ENCODE data around the gene HAP1. TPM values are rescaled to one million over a fixed set of nuclear protein-coding genes. Genes with fewer than 3 reads are reported as not detected.

The HAP1 gene
- total RNA-seq, 3 donors from 2014 or later (not counting 1 experiment from before 2014, with no cell fraction given), result not detected

GRCh38 chr17:41689497-41690299, 44.7 kb downstream of the HAP1 start:
- TF ChIP-seq CTCF (IDR thresholded peaks at IDR 0.05), result peak; percentile 82
- Histone ChIP-seq H3K9me3 (ENCODE audit: control insufficient read depth, insufficient read depth, low read length) (no peaks in the 10 kb centered on the region), H3K4me3 (ENCODE audit: low read length) (peak overlapping the region; percentile 66), H3K36me3 (ENCODE audit: control insufficient read depth, insufficient read depth, low read length) (peaks cover 50% of the 10 kb centered on the region), H3K4me1 (ENCODE audit: control insufficient read depth, insufficient read depth, low read length) (peaks cover 21% of the 10 kb centered on the region), H3K27ac (ENCODE audit: low read length) (peak overlapping the region; percentile 90), H3K27me3 (ENCODE audit: control insufficient read depth, insufficient read depth, low read length) (no peaks in the 10 kb centered on the region)
- Mint-ChIP-seq H3K4me3 (peak overlapping the region; percentile 96), H3K9me3 (no peaks in the 10 kb centered on the region), H3K36me3 (peaks cover 34% of the 10 kb centered on the region), H3K27ac (peak overlapping the region; percentile 99 to 100), H3K27me3 (ENCODE audit: low read depth in 2 of 2) (no peaks in the 10 kb centered on the region), H3K4me1 (peaks cover 47 to 50% of the 10 kb centered on the region in 2 donors)
- peak; percentile 29 to 82 for DNase-seq
- intact Hi-C loops (cut with micrococcal nuclease), result no loop called here
- no peak for ATAC-seq
- 3% methylated on average over 27 of the region's 27 CpGs for WGBS (ENCODE audit: insufficient coverage)

GRCh38 chr17:41688641-41689496, 45.6 kb downstream of the HAP1 start, which contains the start of gene EIF1:
TSS of gene EIF1 (plus strand) at chr17:41688885. CDS start at chr17:41689039, 154 bp downstream.
- Histone ChIP-seq H3K36me3 (ENCODE audit: control insufficient read depth, insufficient read depth, low read length) (peaks cover 44% of the 10 kb centered on the region), H3K4me1 (ENCODE audit: control insufficient read depth, insufficient read depth, low read length) (peaks cover 21% of the 10 kb centered on the region), H3K27ac (ENCODE audit: low read length) (peak within 1 kb of the TSS; percentile 90), H3K4me3 (ENCODE audit: low read length) (peak within 1 kb of the TSS; percentile 66), H3K9me3 (ENCODE audit: control insufficient read depth, insufficient read depth, low read length) (no peaks in the 10 kb centered on the region), H3K27me3 (ENCODE audit: control insufficient read depth, insufficient read depth, low read length) (no peaks in the 10 kb centered on the region)
- under 1% methylated on average over 81 of the region's 81 CpGs for WGBS (ENCODE audit: insufficient coverage)
- H3K4me3 Mint-ChIP-seq, result peak within 1 kb of the TSS; percentile 96
- intact Hi-C loops (cut with micrococcal nuclease), result loop anchor here (1.0 kb wide), 2 partner anchors 10 to 23 kb away; no protein-coding TSS in a partner anchor
- no peaks in the 10 kb centered on the region for H3K9me3 Mint-ChIP-seq
- ATAC-seq (peak; percentile 74 to 91 (median 79)), DNase-seq (peak; percentile 100)
- H3K4me1 Mint-ChIP-seq, result peaks cover 47 to 50% of the 10 kb centered on the region in 2 donors
- peaks cover 34% of the 10 kb centered on the region for H3K36me3 Mint-ChIP-seq
- no peak for TF ChIP-seq CTCF (IDR thresholded peaks at IDR 0.05)
- no peaks in the 10 kb centered on the region for H3K27me3 Mint-ChIP-seq (ENCODE audit: low read depth in 2 of 2)
- peak within 1 kb of the TSS; percentile 99 to 100 for H3K27ac Mint-ChIP-seq

- peak overlapping the region; percentile 96 for H3K4me3 Mint-ChIP-seq
- DNase-seq (peak; percentile 35 to 81), ATAC-seq (peak in 1 of 3 donors; percentile 2)
- TF ChIP-seq CTCF (IDR thresholded peaks at IDR 0.05), result peak; percentile 12
- peak overlapping the region; percentile 27 for H3K4me3 ChIP-seq (ENCODE audit: low read length)
- no peaks in the 10 kb centered on the region for H3K27me3 ChIP-seq (ENCODE audit: control insufficient read depth, insufficient read depth, low read length)
- H3K9me3 ChIP-seq (ENCODE audit: control insufficient read depth, insufficient read depth, low read length), result no peaks in the 10 kb centered on the region
- intact Hi-C loops (cut with micrococcal nuclease), result loop anchor here (1.0 kb wide), 2 partner anchors 9 to 22 kb away; no protein-coding TSS in a partner anchor
- peak overlapping the region; percentile 90 for H3K27ac ChIP-seq (ENCODE audit: low read length)
- WGBS (ENCODE audit: insufficient coverage), result 7% methylated on average over 21 of the region's 23 CpGs
- H3K9me3 Mint-ChIP-seq, result no peaks in the 10 kb centered on the region
- peaks cover 47 to 49% of the 10 kb centered on the region in 2 donors for H3K4me1 Mint-ChIP-seq
- peak overlapping the region; percentile 99 to 100 for H3K27ac Mint-ChIP-seq
- H3K27me3 Mint-ChIP-seq (ENCODE audit: low read depth in 2 of 2), result no peaks in the 10 kb centered on the region
- H3K36me3 ChIP-seq (ENCODE audit: control insufficient read depth, insufficient read depth, low read length), result peaks cover 37% of the 10 kb centered on the region
- H3K36me3 Mint-ChIP-seq, result peaks cover 27% of the 10 kb centered on the region
- peaks cover 21% of the 10 kb centered on the region for H3K4me1 ChIP-seq (ENCODE audit: control insufficient read depth, insufficient read depth, low read length)
These were observed 46.4 kb downstream of the HAP1 start for GRCh38 chr17:41687828-41688640.
